CD4-positive, CD25-positive, alpha-beta regulatory T cell (primary cell): ENCODE measurements around the gene FILIP1. TPM values are rescaled to one million over a fixed set of nuclear protein-coding genes. Genes with fewer than 3 reads are reported as not detected.

Experiments used
- ATAC-seq, 2 donors: fragments of 150-1000 bp; cut with Tn5 transposase; one replicate each; pipeline ENCODE4 v1.10.0; 2021; ENCODE audit warnings: low read depth in 2 of 2, moderate number of reproducible peaks in 2 of 2, moderate library complexity in 1 of 2
- DNase-seq, 3 donors: peaks; one replicate each; pipeline versions ENCODE4 v3.0.0 to v3.0.0-alpha.2; 2012 to 2022; ENCODE audit warnings: mixed read lengths in 1 of 3
- H3K27ac ChIP-seq: one replicate; pipeline ENCODE4 v1.7.0; 2013; ENCODE audit warnings: mild to moderate bottlenecking, low read length; ENCODE audit not compliant: insufficient read depth, poor library complexity, severe bottlenecking
- H3K27me3 ChIP-seq: one replicate; pipeline ENCODE4 v1.7.0; 2013; ENCODE audit warnings: low read length; ENCODE audit not compliant: control insufficient read depth, insufficient read depth
- H3K36me3 ChIP-seq: one replicate; pipeline ENCODE4 v1.7.0; 2013; ENCODE audit warnings: mild to moderate bottlenecking, low read length, moderate library complexity; ENCODE audit not compliant: control insufficient read depth, insufficient read depth
- H3K4me1 ChIP-seq: 2 replicates; pipeline ENCODE4 v1.7.0; 2013; ENCODE audit warnings: mild to moderate bottlenecking, low read length; ENCODE audit not compliant: insufficient read depth, control insufficient read depth, poor library complexity, severe bottlenecking
- H3K4me3 ChIP-seq: one replicate; pipeline ENCODE4 v1.7.0; 2013; ENCODE audit warnings: low read depth, mild to moderate bottlenecking, low read length, moderate library complexity
- H3K9me3 ChIP-seq, 2 experiments: 1 replicate in 1 of 2; 2 replicates in 1 of 2; pipeline ENCODE4 v1.7.0; 2013; ENCODE audit warnings: low read length in 2 of 2, mild to moderate bottlenecking in 1 of 2, moderate library complexity in 1 of 2; ENCODE audit not compliant: control insufficient read depth in 2 of 2
- H3K27ac Mint-ChIP-seq, 3 donors: one replicate each; pipeline ENCODE4 v1.8.0; 2020 to 2022; ENCODE audit warnings: mild to moderate bottlenecking in 3 of 3, mixed read lengths in 3 of 3, moderate library complexity in 2 of 3
- H3K27me3 Mint-ChIP-seq: one replicate; pipeline ENCODE4 v1.8.0; 2022; ENCODE audit warnings: mild to moderate bottlenecking, mixed read lengths
- H3K36me3 Mint-ChIP-seq: one replicate; pipeline ENCODE4 v1.8.0; 2020; ENCODE audit warnings: mixed read lengths
- H3K4me1 Mint-ChIP-seq, 4 donors: one replicate each; pipeline ENCODE4 v1.8.0; 2020 to 2022; ENCODE audit warnings: mixed read lengths in 4 of 4, mild to moderate bottlenecking in 1 of 4
- H3K4me3 Mint-ChIP-seq, 4 donors: one replicate each; pipeline ENCODE4 v1.8.0; 2020 to 2022; ENCODE audit warnings: mild to moderate bottlenecking in 4 of 4, mixed read lengths in 4 of 4, moderate library complexity in 3 of 4
- H3K9me3 Mint-ChIP-seq, 7 donors: one replicate each; pipeline ENCODE4 v1.8.0; 2020 to 2022; ENCODE audit warnings: mixed read lengths in 7 of 7, mild to moderate bottlenecking in 3 of 7, moderate library complexity in 2 of 7
- polyA plus RNA-seq, 4 donors: library from polyadenylated mRNA; unstranded; fragments of 300-500 nt; fragmentation: Illumina TruSeq; gene quantifications; one replicate each; pipeline ENCODE4 v1.2.3, GENCODE V29; 2021
- total RNA-seq: library from RNA; stranded (reverse); gene quantifications from one replicate; pipeline ENCODE4 v1.2.3, GENCODE V29; 2022

FILIP1 gene
- total and polyA plus RNA-seq, 5 donors from 2014 or later, result 0.02 TPM; not detected in 4

DNA sequence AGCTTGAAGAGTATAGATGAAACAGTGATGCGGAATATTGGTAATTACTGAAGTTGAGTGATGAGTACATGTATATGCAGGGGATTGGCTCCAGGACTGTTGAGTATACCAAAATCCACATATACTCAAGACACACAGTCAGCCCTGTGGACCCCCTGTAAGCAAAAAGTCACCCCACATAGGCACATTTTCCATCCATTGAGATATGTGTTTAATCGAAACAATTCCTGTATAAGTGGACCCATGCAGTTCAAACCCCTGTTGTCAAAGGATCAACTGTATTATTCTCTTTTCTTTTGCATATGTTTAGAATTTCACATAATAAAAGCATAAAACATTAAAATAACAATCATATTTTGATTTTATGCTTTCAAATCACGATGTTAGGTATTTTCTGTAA, 32.1 kb upstream of the FILIP1 start:
- no peaks in the 10 kb centered on the region for H3K4me1 ChIP-seq
- H3K27ac Mint-ChIP-seq, result no peak overlapping the region
- DNase-seq (no peak), ATAC-seq (no peak)
- H3K9me3 Mint-ChIP-seq, result no peaks in the 10 kb centered on the region
- H3K36me3 Mint-ChIP-seq, result no peaks in the 10 kb centered on the region
- H3K4me3 ChIP-seq, result no peak overlapping the region
- no peaks in the 10 kb centered on the region for H3K9me3 ChIP-seq
- peaks cover 20% of the 10 kb centered on the region for H3K27me3 Mint-ChIP-seq
- peaks cover 14% of the 10 kb centered on the region for H3K27me3 ChIP-seq
- H3K27ac ChIP-seq, result no peak overlapping the region
- no peaks in the 10 kb centered on the region for H3K36me3 ChIP-seq
- H3K4me1 Mint-ChIP-seq, result no peaks in the 10 kb centered on the region
- H3K4me3 Mint-ChIP-seq, result no peak overlapping the region

DNA sequence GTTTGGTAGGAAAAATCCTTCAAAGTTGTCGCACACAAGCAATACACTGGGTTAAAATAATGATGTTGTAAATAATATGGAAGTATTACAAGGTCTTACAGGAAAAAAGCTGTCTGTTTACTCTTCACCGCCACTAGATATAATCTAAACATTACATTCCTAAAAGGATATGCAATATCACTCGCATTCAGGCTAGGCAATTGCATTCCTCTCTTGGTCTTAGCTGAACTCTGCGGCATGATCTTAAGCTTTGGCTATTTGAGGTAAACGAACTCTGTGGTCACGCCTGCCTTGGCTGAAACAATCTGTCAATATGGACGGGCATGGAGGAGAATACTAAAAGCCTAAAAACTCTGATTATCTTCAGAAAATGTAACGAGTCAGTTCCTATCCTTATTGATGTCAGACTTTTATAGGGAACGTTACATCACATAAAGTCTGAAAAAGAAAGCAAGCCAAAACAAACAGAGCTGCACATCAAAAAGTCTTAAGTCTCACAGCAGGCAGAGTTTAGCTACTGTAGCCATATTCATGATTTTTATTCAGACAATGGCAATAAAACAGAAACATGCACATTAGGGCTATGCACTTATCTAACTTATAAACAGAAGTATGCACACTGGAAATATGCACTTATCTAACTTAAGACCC, 30.8 kb upstream of the FILIP1 start:
- no peak overlapping the region for H3K27ac ChIP-seq
- H3K27ac Mint-ChIP-seq, result no peak overlapping the region
- no peaks in the 10 kb centered on the region for H3K36me3 Mint-ChIP-seq
- peaks cover 11% of the 10 kb centered on the region for H3K27me3 ChIP-seq
- peaks cover 16% of the 10 kb centered on the region for H3K27me3 Mint-ChIP-seq
- no peaks in the 10 kb centered on the region for H3K36me3 ChIP-seq
- no peaks in the 10 kb centered on the region for H3K4me1 Mint-ChIP-seq
- H3K4me3 ChIP-seq, result no peak overlapping the region
- no peaks in the 10 kb centered on the region for H3K9me3 Mint-ChIP-seq
- no peak for DNase-seq
- no peaks in the 10 kb centered on the region for H3K4me1 ChIP-seq
- H3K4me3 Mint-ChIP-seq, result no peak overlapping the region
- H3K9me3 ChIP-seq, result no peaks in the 10 kb centered on the region
- ATAC-seq, result no peak

DNA sequence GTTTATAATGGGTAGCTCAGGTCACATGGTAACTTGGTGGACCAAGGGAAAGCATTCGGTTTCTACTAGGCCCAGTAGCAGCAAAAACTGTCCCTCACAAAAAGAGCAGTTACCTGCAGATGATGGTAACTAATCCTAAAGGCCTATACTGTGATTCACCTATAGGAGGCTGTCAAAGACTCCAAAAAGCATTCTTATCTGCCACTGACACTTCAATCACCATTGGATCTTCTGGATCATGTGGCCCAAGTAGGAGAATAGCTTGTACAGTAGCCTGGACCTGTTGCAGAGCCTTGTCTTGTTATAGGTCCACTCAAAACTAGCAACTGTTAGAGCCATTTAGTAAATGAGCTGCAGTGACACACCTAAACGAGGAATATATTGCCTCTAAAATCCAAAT, 23.2 kb upstream of the FILIP1 start:
- no peaks in the 10 kb centered on the region for H3K9me3 ChIP-seq
- H3K4me3 Mint-ChIP-seq, result no peak overlapping the region
- H3K36me3 ChIP-seq, result no peaks in the 10 kb centered on the region
- no peaks in the 10 kb centered on the region for H3K9me3 Mint-ChIP-seq
- ATAC-seq (no peak), DNase-seq (no peak)
- H3K27ac ChIP-seq, result no peak overlapping the region
- H3K36me3 Mint-ChIP-seq, result no peaks in the 10 kb centered on the region
- no peak overlapping the region for H3K27ac Mint-ChIP-seq
- no peaks in the 10 kb centered on the region for H3K4me1 ChIP-seq
- H3K27me3 ChIP-seq, result no peaks in the 10 kb centered on the region
- H3K27me3 Mint-ChIP-seq, result peaks cover 10% of the 10 kb centered on the region
- H3K4me1 Mint-ChIP-seq, result no peaks in the 10 kb centered on the region
- no peak overlapping the region for H3K4me3 ChIP-seq

DNA sequence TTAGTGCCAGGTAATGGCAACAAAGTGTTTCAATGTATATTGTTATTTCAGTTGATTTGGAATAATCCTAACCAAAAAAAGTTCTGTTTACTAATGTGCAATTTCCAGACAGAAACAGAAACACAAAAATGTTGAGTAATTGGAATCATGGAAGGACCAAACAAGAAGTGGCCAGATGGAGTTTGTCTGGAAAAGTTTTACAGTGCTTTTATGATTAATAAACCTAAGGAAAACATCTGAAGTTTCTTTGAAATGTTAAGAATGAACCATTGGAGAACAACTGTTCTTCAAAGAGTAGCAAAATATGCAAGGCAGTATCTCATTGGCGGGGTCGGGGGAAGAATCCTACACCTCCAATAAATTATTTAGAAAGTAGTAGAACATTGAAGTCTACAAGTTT, 19.0 kb upstream of the FILIP1 start:
- Histone ChIP-seq H3K4me1 (no peaks in the 10 kb centered on the region), H3K27ac (no peak overlapping the region), H3K36me3 (no peaks in the 10 kb centered on the region), H3K9me3 (no peaks in the 10 kb centered on the region), H3K4me3 (no peak overlapping the region), H3K27me3 (no peaks in the 10 kb centered on the region)
- H3K36me3 Mint-ChIP-seq, result no peaks in the 10 kb centered on the region
- no peaks in the 10 kb centered on the region for H3K4me1 Mint-ChIP-seq
- no peak overlapping the region for H3K4me3 Mint-ChIP-seq
- no peaks in the 10 kb centered on the region for H3K9me3 Mint-ChIP-seq
- DNase-seq, result no peak
- no peak for ATAC-seq
- H3K27ac Mint-ChIP-seq, result no peak overlapping the region
- H3K27me3 Mint-ChIP-seq, result peaks cover 4% of the 10 kb centered on the region

DNA sequence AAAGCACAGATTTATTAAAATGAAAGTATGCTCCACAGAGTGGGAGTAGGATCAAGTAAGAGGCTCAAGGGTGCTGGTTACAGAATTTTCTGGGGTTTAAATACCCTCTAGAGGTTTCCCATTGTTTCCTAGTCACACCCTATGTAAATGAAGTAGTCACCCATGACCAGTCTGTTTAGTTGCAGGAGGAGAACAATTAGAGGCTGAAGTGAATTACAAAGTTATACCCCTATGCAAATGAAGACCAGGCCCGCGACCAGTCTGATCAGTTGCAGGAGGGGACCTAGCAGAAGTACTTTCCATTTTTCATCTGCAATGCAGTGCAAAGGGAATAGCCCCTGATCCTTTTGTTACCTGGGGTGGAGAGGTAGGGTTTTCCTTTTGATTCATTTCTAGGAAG, 11.8 kb upstream of the FILIP1 start:
- no peak overlapping the region for H3K27ac Mint-ChIP-seq
- H3K36me3 Mint-ChIP-seq, result no peaks in the 10 kb centered on the region
- H3K9me3 Mint-ChIP-seq, result no peaks in the 10 kb centered on the region
- Histone ChIP-seq H3K4me3 (no peak overlapping the region), H3K27me3 (no peaks in the 10 kb centered on the region), H3K9me3 (no peaks in the 10 kb centered on the region), H3K4me1 (no peaks in the 10 kb centered on the region), H3K27ac (no peak overlapping the region), H3K36me3 (no peaks in the 10 kb centered on the region)
- no peaks in the 10 kb centered on the region for H3K4me1 Mint-ChIP-seq
- no peak overlapping the region for H3K4me3 Mint-ChIP-seq
- DNase-seq (no peak), ATAC-seq (no peak)
- H3K27me3 Mint-ChIP-seq, result peaks cover 4% of the 10 kb centered on the region

DNA sequence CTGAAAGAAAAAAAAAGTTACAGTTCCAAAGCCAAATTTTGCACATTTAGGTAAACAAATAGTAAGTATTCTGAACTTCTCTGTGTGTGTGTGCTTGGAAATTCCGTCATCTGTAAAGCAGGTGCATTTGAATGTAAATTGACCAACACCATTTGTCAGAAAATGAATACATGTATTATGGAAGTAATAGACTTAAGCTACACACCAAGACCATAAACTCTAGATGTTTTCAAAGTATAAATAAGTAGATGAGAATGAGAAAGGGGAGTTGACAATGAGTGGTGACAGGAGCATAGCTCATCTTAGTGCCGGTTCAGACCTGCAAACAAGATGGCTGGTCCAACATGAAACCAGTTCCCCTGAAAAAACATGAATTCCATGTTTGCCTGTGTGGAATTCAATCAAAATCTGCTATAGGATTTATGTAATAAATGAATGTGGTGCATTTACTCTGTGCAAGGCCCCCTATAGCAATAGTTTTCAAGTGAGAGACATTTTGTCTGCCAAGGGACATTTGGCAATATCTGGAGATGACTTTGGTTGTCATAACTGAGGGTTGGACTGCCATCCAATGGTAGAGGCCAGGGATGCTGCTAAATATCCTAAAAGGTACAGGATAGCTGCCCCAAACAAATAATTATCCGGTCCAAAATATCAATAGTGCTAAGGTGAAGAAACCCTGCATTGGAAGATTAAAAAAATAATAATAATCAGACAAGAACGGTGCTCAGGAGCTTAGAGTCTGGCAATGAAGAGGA, 11.0 kb upstream of the FILIP1 start:
- no peak overlapping the region for H3K4me3 ChIP-seq
- H3K9me3 ChIP-seq, result no peaks in the 10 kb centered on the region
- DNase-seq, result no peak
- H3K9me3 Mint-ChIP-seq, result no peaks in the 10 kb centered on the region
- no peaks in the 10 kb centered on the region for H3K36me3 Mint-ChIP-seq
- peaks cover 4% of the 10 kb centered on the region for H3K27me3 Mint-ChIP-seq
- H3K27me3 ChIP-seq, result peaks cover 2% of the 10 kb centered on the region
- no peak overlapping the region for H3K27ac Mint-ChIP-seq
- no peak overlapping the region for H3K4me3 Mint-ChIP-seq
- no peak for ATAC-seq
- no peaks in the 10 kb centered on the region for H3K36me3 ChIP-seq
- H3K4me1 Mint-ChIP-seq, result no peaks in the 10 kb centered on the region
- H3K4me1 ChIP-seq, result no peaks in the 10 kb centered on the region
- H3K27ac ChIP-seq, result no peak overlapping the region

DNA sequence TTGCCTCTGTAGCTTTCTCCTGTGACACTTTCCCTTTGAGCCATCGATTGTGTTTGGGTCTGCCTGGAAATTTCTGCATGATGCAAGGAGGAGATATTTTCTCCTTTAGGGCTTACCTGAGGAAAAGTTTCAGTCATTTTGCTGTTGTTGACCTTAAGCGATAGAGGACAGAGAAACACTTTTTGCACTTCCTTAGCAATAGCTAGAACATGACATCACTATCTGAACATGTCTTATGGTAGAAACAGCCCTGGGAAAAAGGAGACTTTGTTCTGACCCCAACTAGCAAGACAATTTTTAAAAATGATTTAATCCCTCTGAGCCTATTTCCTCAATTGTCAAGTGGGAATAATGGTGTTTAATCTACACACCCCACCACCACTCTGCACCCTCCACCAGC, 9.7 kb upstream of the FILIP1 start:
- Mint-ChIP-seq H3K27me3 (peaks cover 4% of the 10 kb centered on the region), H3K4me1 (no peaks in the 10 kb centered on the region), H3K36me3 (no peaks in the 10 kb centered on the region), H3K27ac (no peak overlapping the region), H3K4me3 (no peak overlapping the region), H3K9me3 (no peaks in the 10 kb centered on the region)
- no peaks in the 10 kb centered on the region for H3K36me3 ChIP-seq
- no peaks in the 10 kb centered on the region for H3K4me1 ChIP-seq
- H3K9me3 ChIP-seq, result no peaks in the 10 kb centered on the region
- no peak for DNase-seq
- H3K27me3 ChIP-seq, result peaks cover 5% of the 10 kb centered on the region
- no peak overlapping the region for H3K27ac ChIP-seq
- H3K4me3 ChIP-seq, result no peak overlapping the region
- no peak for ATAC-seq

DNA sequence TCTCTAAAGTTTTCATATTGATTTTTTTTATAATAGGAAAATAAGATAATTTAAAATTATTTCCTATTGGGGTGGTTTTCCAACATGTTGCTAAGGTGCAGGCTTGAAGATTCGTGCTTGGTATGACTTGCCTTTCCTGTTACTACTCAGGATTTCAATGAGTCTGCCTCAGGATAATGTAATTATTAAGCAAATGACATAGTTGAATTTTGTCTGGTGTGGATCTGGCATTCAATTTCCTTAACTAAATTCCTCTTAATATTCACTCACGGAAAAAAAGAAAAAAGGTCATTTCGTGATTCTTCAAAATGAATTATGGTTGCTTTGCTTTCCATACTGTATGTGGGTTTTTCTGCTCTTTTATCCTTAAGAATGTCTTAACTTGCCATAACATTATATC, 9.3 kb upstream of the FILIP1 start:
- Histone ChIP-seq H3K27me3 (peaks cover 5% of the 10 kb centered on the region), H3K36me3 (no peaks in the 10 kb centered on the region), H3K27ac (no peak overlapping the region), H3K4me3 (no peak overlapping the region), H3K9me3 (no peaks in the 10 kb centered on the region), H3K4me1 (no peaks in the 10 kb centered on the region)
- Mint-ChIP-seq H3K4me3 (no peak overlapping the region), H3K27ac (no peak overlapping the region), H3K4me1 (no peaks in the 10 kb centered on the region), H3K9me3 (no peaks in the 10 kb centered on the region), H3K36me3 (no peaks in the 10 kb centered on the region), H3K27me3 (peaks cover 4% of the 10 kb centered on the region)
- DNase-seq (no peak), ATAC-seq (no peak)
